Colonic mucosa (tissue), 4 donors: Measurements from ENCODE around the gene PRKCH. TPM values are rescaled to one million over a fixed set of nuclear protein-coding genes. Genes with fewer than 3 reads are reported as not detected.

Source experiments
- DNase-seq: peaks from one replicate; pipeline ENCODE4 v3.0.0-alpha.2; 2020
- H3K27ac ChIP-seq: fragments of 200-600 bp; one replicate; pipeline ENCODE4 v1.8.0; 2021
- H3K27me3 ChIP-seq: fragments of 200-600 bp; one replicate; pipeline ENCODE4 v1.8.0; 2021
- H3K36me3 ChIP-seq: fragments of 200-600 bp; one replicate; pipeline ENCODE4 v1.8.0; 2021
- H3K4me1 ChIP-seq: fragments of 200-600 bp; one replicate; pipeline ENCODE4 v1.8.0; 2021; ENCODE audit warnings: mild to moderate bottlenecking
- H3K4me3 ChIP-seq: fragments of 200-600 bp; one replicate; pipeline ENCODE4 v1.8.0; 2021
- H3K9ac ChIP-seq, 2 donors: one replicate each; pipeline ENCODE4 v1.7.0; 2013; ENCODE audit warnings: control low read depth in 2 of 2, low read depth in 2 of 2, low read length in 2 of 2
- H3K9me3 ChIP-seq: fragments of 200-600 bp; one replicate; pipeline ENCODE4 v1.8.0; 2021
- intact Hi-C: fragments of 100-400 bp; cut with DNase I; formaldehyde crosslinking; loops from one replicate; pipeline ENCODE4 v1.14.1; 2022
- total RNA-seq, 2 donors: library from RNA; stranded (reverse); fragmentation: NEBNext Ultra II Directional in 1 of 2; extraction: Animal tissue kit (Norgen Biotek cat#: 25700) in 1 of 2; gene quantifications; one replicate each; pipeline ENCODE4 v1.2.1, GENCODE V29; 2021
- TF ChIP-seq, protein P1 (sequence below): fragments of 200-600 bp; IDR thresholded peaks from one replicate; pipeline ENCODE4 v1.8.0; 2022; ENCODE audit warnings: antibody characterized with exemption, mild to moderate bottlenecking
- donor health status: healthy.
- donor health status: DM: no; HTN: no; CAD: no.
- donor health status: DM: no; HTN: no; CAD: no.

Gene PRKCH
- total RNA-seq, 2 donors from 2014 or later = 11.4 to 11.5 TPM

GRCh38 chr14:61342932-61343331 is 21.6 kb downstream of the PRKCH start:
- Histone ChIP-seq H3K4me1 (no peaks in the 10 kb centered on the region), H3K27ac (no peak overlapping the region), H3K27me3 (no peaks in the 10 kb centered on the region), H3K36me3 (no peaks in the 10 kb centered on the region), H3K4me3 (no peak overlapping the region), H3K9me3 (no peaks in the 10 kb centered on the region), H3K9ac (peak overlapping the region in 1 of 2 donors; percentile 5)
- DNase-seq = no peak
- TF ChIP-seq, protein P1, sequence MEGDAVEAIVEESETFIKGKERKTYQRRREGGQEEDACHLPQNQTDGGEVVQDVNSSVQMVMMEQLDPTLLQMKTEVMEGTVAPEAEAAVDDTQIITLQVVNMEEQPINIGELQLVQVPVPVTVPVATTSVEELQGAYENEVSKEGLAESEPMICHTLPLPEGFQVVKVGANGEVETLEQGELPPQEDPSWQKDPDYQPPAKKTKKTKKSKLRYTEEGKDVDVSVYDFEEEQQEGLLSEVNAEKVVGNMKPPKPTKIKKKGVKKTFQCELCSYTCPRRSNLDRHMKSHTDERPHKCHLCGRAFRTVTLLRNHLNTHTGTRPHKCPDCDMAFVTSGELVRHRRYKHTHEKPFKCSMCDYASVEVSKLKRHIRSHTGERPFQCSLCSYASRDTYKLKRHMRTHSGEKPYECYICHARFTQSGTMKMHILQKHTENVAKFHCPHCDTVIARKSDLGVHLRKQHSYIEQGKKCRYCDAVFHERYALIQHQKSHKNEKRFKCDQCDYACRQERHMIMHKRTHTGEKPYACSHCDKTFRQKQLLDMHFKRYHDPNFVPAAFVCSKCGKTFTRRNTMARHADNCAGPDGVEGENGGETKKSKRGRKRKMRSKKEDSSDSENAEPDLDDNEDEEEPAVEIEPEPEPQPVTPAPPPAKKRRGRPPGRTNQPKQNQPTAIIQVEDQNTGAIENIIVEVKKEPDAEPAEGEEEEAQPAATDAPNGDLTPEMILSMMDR = no peak
- intact Hi-C loops = no loop called here

DNA sequence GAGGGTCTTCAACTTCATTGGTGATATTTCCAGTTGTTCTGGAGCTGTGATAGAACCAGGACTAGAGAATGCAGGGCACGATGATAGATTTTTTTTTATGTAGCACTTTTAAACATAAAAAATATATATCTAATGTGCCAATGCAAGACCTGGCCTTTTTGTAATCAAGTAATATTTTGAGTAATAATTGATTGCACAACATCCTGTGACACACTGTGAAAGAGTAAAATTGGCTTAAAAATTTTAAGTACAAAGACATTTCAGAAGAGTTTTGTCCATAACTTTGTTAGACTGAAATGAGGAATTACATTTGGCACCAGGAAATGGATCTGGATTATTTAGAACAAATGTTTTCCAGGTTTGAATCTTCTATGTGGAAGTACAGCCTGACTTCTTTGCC is 22.1 kb downstream of the PRKCH start:
- intact Hi-C loops = no loop called here
- Histone ChIP-seq H3K27me3 (no peaks in the 10 kb centered on the region), H3K36me3 (no peaks in the 10 kb centered on the region), H3K4me1 (no peaks in the 10 kb centered on the region), H3K9me3 (no peaks in the 10 kb centered on the region), H3K27ac (peak overlapping the region; percentile 38), H3K4me3 (no peak overlapping the region), H3K9ac (no peak overlapping the region)
- DNase-seq = no peak
- TF ChIP-seq, protein P1 = no peak

DNA sequence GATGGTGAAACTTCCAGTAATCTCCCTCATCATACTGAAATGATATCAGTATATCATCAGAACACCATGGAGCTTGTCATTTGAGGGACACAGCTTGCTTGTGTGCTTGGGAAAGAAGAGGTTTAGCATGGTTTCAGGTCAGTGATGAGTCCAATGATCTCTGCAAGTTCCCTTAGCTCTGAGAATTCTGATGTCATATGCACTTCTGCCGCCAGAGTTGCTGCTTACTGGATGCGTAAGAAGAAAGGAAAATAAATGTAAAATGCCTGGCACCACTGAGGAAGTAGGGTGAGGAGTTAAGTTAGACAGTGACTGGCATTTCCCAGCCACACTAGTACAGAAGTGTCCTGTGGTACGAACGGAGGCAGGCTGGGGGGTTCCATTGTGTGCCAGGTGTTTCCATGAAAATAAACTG is 22.6 kb downstream of the PRKCH start:
- TF ChIP-seq, protein P1 = no peak

GRCh38 chr14:61344437-61345150 is 23.2 kb downstream of the PRKCH start:
- TF ChIP-seq, protein P1 = no peak
- no peaks in the 10 kb centered on the region for H3K9me3 ChIP-seq
- no peak for DNase-seq
- H3K27me3 ChIP-seq = no peaks in the 10 kb centered on the region
- no peak overlapping the region for H3K4me3 ChIP-seq
- no peaks in the 10 kb centered on the region for H3K4me1 ChIP-seq
- H3K36me3 ChIP-seq = no peaks in the 10 kb centered on the region
- no peak overlapping the region for H3K9ac ChIP-seq
- intact Hi-C loops = no loop called here
- peak overlapping the region; percentile 38 for H3K27ac ChIP-seq

More for the DNA sequence above, 22.6 kb downstream of the PRKCH start:
- DNase-seq = no peak
- Histone ChIP-seq H3K36me3 (no peaks in the 10 kb centered on the region), H3K4me1 (no peaks in the 10 kb centered on the region), H3K9ac (no peak overlapping the region), H3K27ac (peak overlapping the region; percentile 38), H3K27me3 (no peaks in the 10 kb centered on the region), H3K4me3 (no peak overlapping the region), H3K9me3 (no peaks in the 10 kb centered on the region)
- intact Hi-C loops = no loop called here

DNA sequence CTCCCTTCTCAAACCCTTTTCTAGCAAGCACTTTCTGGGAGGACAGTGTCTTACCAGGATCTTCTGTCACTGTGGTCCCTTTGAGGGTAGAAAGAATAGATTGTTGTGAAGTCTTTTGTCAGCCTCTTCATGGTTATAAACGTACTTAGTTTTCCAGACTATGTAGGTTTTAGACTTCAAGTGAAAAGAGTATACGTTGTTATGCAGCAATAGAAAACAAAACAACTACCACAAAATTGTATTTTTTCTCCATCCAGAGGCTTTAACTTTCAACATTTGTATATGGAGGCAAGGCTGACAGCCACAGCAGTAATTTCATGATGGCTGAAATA is 23.7 kb downstream of the PRKCH start:
- no peak overlapping the region for H3K4me3 ChIP-seq
- H3K27me3 ChIP-seq = no peaks in the 10 kb centered on the region
- TF ChIP-seq, protein P1 = no peak
- no peaks in the 10 kb centered on the region for H3K9me3 ChIP-seq
- no peaks in the 10 kb centered on the region for H3K4me1 ChIP-seq
- no peaks in the 10 kb centered on the region for H3K36me3 ChIP-seq
- intact Hi-C loops = no loop called here
- no peak for DNase-seq
- H3K9ac ChIP-seq = no peak overlapping the region
- peak overlapping the region; percentile 38 for H3K27ac ChIP-seq
